PFSK-1 (cell line): ENCODE results near the gene TAS2R8.

Source experiments
- FOXP2 ChIP-seq: optimal IDR thresholded peaks from 2 replicates; pipeline ENCODE3; 2011; ENCODE audit warnings: borderline replicate concordance, control low read depth, inconsistent platforms; ENCODE audit not compliant: insufficient read depth; ENCODE audit errors: extremely low read length, extremely low read depth
- POLR2AphosphoS5 ChIP-seq: IDR thresholded peaks from 2 replicates; pipeline ENCODE4 v1.6.1; 2012; ENCODE audit warnings: low read depth, mild to moderate bottlenecking, control low read depth, low read length, moderate library complexity
- REST ChIP-seq, 2 experiments: IDR thresholded peaks; 2 replicates each; pipeline versions ENCODE4 v1.6.1 to v1.8.0; 2011 to 2012; ENCODE audit warnings: low read depth in 2 of 2, low read length in 2 of 2, control low read depth in 1 of 2, inconsistent platforms in 1 of 2, mild to moderate bottlenecking in 1 of 2, moderate library complexity in 1 of 2; ENCODE audit not compliant: insufficient read depth in 1 of 2
- SIN3A ChIP-seq: IDR thresholded peaks from 2 replicates; pipeline ENCODE4 v1.6.1; 2012; ENCODE audit warnings: mild to moderate bottlenecking, low read length, moderate library complexity, borderline replicate concordance; ENCODE audit not compliant: insufficient read depth
- TAF1 ChIP-seq: IDR thresholded peaks from 2 replicates; pipeline ENCODE4 v1.6.1; 2012; ENCODE audit warnings: low read length, control low read depth, borderline replicate concordance; ENCODE audit not compliant: insufficient read depth

TAS2R8 gene

GRCh38 chr12:10783252-10783651 lies 23.8 kb downstream of the TAS2R8 start:
- TF ChIP-seq POLR2AphosphoS5 = no peak
- no peak for TF ChIP-seq TAF1
- TF ChIP-seq SIN3A = no peak
- TF ChIP-seq REST (IDR thresholded peaks at IDR 0.05; ENCODE audit: insufficient read depth in 1 of 2, low read depth in 2 of 2, low read length in 2 of 2) = no peak
- no peak for TF ChIP-seq FOXP2

DNA sequence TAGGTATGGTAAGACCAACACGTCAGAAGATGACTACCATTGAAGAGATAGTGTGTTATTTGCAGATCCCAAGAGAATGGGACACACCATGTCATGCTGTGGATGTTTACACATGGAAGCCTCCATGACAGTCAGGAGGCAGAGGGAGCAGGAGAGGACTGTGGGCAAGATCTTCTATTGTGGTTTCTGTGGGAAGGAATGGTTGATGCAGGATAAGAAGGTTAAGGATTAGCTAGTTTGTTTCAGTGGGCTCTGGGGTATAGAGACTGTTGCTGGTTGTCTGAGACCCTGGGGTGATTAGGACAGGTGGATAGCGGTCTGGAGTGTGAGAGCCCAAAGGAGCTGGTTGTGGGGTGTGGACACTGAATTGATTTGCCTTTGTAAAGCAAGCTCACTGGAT lies 28.0 kb downstream of the TAS2R8 start:
- TF ChIP-seq REST (IDR thresholded peaks at IDR 0.05; ENCODE audit: insufficient read depth in 1 of 2, low read depth in 2 of 2, low read length in 2 of 2) (no peak), FOXP2 (no peak)

- no peak for TF ChIP-seq SIN3A
- TF ChIP-seq POLR2AphosphoS5 = no peak
- TF ChIP-seq FOXP2 = no peak
These were observed 35.9 kb downstream of the TAS2R8 start for GRCh38 chr12:10771132-10771733.

- no peak for TF ChIP-seq FOXP2
- no peak for TF ChIP-seq REST (IDR thresholded peaks at IDR 0.05; ENCODE audit: insufficient read depth in 1 of 2, low read depth in 2 of 2, low read length in 2 of 2)
- no peak for TF ChIP-seq TAF1
- no peak for TF ChIP-seq POLR2AphosphoS5
- no peak for TF ChIP-seq SIN3A
These were observed 47.4 kb downstream of the TAS2R8 start for GRCh38 chr12:10759657-10760056.

DNA sequence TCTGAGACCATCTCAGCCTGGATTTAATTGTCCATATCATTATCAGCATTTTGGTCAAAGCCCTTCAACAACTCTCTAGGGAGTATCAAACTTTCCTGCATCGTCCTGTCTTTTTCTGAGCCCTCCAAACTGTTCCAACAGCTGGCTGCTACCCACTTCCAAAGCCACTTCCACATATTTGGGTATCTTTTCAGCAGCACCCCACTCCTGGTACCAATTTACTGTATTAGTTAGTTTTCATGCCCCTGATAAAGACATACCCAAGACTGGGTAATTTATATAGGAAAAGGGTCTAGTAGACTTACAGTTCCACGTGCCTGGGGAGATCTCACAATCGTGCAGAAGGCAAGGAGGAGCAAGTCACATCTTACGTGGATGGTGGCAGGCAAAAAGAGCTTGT lies 50.9 kb downstream of the TAS2R8 start:
- TF ChIP-seq FOXP2 (no peak), POLR2AphosphoS5 (no peak), SIN3A (no peak), TAF1 (no peak), REST (IDR thresholded peaks at IDR 0.05; ENCODE audit: insufficient read depth in 1 of 2, low read depth in 2 of 2, low read length in 2 of 2) (no peak)
